ENCODE results near the gene ABHD12B.

ABHD12B gene
- total RNA-seq, result 0 reads per million in 3 experiments

- DNase-seq, result no peak
These were observed at the start of gene ABHD12B for GRCh38 chr14:50871914-50872732. ABHD12B (plus strand) TSS chr14:50872053; CDS start chr14:50872175, 122 bp downstream.

DNA sequence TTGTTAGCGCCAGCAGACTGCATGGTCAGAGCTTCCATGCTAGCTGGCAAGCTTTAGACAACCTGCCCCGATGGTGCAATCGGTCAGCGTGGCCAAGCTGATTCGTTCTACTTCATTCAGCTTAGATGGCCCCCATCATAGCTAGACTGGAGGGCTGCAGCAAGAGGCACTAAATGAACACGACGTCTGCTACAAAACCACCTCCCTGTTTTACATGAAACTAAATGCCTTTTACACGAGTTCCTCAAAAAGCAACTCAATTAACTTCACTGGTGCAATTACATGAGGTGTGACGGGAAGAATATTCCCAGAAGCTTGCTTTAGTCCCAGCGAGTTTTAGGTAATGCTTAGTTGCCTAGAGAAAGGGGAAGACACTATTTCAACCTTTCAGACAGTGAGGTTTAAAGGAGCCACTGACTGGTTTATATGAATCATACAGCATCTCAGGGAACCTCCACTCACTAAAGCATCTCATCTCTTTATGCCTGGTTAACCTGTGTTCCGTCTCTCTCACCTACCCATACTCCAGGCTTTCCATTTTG lies 49.3 kb upstream of the ABHD12B start:
- DNase-seq, result no peak

- DNase-seq, result no peak
These were observed 48.6 kb upstream of the ABHD12B start for GRCh38 chr14:50823051-50823761.

- no peak for DNase-seq
These were observed 47.9 kb upstream of the ABHD12B start for GRCh38 chr14:50823762-50824636.

- DNase-seq, result no peak
These were observed 46.5 kb upstream of the ABHD12B start for GRCh38 chr14:50825307-50825706.

GRCh38 chr14:50826681-50827080 lies 45.2 kb upstream of the ABHD12B start:
- no peak for DNase-seq

GRCh38 chr14:50828721-50829488 lies 42.9 kb upstream of the ABHD12B start:
- DNase-seq, result no peak

- no peak for DNase-seq
These were observed 42.3 kb upstream of the ABHD12B start for GRCh38 chr14:50829489-50830043.

GRCh38 chr14:50830044-50830931 lies 41.6 kb upstream of the ABHD12B start:
- peak; percentile 64 for DNase-seq

- DNase-seq, result peak; percentile 69
These were observed 40.7 kb upstream of the ABHD12B start, which contains the start of gene NIN for GRCh38 chr14:50830932-50831725. NIN (minus strand) TSS chr14:50831162; CDS start chr14:50822056, 9,106 bp downstream.

GRCh38 chr14:50831726-50832168 lies 40.1 kb upstream of the ABHD12B start:
- no peak for DNase-seq

DNA sequence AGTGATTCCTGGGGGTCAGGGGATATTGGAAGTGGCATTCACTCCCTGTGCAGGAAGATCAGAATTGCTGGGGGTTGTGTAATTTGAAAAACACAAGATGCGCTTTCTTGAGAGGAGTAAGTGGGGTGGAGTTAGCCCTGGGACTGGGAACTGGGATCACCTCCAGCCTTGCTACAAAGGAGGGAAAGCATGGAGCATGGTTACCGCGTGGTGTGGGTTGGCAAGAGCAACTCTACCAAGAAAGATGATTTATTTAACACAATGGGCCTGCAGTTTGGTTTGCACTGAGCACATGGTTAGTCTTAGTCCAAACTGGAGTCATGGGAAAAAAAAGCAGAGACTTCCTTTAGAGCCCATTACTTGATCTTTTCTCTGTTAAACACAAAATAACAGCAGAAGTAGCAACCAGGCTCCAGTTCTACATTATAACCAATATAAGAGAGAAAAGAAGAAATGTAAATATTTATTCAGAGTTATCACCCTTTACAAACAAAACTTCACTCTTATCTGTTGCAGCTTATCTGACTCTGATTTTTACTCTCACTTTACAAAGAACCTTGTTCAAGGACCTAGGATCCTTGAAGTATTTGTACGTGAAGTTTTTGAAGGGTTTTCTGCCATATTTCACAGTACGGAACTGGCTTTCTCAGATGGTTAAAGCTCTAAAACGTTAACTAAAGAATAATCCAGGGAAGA lies 38.8 kb upstream of the ABHD12B start:
- no peak for DNase-seq

DNA sequence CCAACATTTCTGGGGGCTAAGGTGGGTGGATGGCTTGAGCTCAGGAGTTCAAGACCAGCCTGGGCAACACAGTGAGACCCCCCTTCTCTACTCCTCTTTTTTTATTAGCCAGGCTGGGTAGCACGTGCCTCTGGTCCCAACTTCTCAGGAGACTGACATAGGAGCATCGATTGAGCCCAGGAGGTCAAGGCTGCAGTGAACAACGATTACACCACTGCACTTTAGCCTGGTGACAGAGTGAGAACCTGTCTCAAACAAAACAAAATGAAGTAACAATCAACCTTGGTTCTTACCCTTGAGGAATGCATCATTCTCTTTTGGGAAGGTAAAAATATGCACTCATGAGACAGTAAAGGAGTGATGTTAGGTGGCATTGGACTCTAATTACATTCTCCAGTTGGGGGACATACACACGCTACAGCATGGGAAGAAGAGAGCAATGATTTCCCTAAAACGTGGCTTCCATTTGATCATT lies 37.0 kb upstream of the ABHD12B start:
- DNase-seq, result no peak

- peak; percentile 35 for DNase-seq
These were observed 36.6 kb upstream of the ABHD12B start for GRCh38 chr14:50835280-50835679.

DNA sequence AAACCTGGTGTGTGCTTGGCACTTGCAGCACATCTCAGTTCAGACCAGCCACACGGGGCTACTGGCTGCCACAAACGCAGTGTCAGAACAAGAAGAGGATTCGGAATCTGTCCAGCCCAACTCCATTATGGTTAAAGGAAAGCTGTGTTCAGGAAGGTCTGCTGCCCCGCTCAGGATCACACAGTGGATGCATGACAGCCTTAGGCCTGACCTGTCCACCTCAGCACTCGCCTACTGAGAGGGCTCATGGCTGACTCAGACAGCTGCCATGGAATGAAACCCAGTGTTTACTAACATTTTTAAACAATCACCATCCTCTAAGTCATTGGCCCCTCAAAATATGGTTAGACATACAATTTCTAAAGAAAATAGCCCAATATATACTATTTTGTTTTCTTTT lies 35.3 kb upstream of the ABHD12B start:
- DNase-seq, result no peak

DNA sequence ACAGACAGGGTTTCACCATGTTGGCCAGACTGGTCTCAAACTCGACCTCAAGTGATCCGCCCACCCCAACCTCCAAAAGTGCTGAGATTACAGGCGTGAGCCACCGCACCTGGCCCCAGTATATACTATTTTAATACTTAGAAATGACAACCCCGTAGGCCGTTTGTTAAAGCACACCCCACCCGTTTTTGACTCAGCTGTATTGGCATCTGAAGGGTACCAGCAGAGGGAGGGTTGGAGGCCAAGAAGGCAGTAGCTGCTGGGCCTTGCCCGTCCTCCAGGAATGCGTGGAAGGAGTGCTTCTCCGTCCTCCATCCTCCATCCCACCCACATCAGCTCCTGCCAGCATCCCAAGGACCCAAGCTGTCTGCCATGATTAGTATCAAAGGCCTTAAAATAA lies 34.6 kb upstream of the ABHD12B start:
- DNase-seq, result no peak

DNA sequence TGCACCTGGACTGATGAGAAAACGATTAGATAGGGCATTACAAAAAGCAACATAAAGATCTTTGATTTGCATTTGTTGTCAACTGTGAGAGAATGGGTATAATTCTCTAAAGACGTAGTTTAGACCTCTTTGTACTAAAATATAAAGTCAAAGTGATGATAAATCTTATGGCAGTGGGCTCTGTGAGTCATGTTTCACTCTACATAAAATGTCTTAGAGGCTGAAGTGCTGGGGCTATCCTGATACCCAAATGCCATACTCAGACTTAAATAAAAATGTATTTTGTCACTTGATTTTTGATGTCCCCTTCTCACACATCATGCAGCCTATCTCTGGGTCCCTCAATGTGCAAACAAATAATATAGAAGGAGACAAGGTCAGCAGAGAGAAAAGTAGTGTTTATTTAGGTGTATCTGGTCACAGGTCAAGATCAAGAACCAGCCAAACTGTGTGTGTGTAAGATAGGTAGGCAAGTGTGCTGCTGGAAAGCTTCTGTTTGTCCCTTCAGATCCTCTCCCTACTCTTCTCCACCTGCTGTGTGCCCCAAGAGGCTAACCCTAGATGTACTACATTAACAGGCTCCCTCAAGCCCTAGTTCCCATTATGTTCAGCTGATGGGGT lies 33.9 kb upstream of the ABHD12B start:
- no peak for DNase-seq

DNA sequence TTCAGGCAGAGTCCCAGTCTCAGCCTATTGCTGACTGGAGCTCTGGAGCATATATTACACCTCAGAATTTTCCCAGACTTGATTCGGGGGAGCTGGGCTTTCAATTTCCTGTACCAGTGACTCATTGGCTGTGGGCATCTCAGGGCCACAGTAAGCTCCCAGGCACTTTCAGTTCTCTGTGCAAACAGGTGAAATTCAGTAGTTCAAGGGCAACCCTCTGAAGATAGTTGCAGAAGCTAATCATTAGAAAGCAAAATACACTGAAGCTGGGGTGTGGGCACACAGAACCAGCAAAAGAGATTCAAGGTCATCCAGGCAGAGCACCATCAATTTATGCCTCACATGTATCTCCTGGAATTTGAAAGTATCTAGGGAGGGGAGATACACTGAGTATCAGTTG lies 32.8 kb upstream of the ABHD12B start:
- no peak for DNase-seq
